ENCODE measurements around the gene CCDC88C.
"Not testable (repeated sequence)": the region's sequence is repeated elsewhere in the genome, so short reads cannot be mapped to it uniquely, and the experiment has no call there.

Gene CCDC88C

DNA sequence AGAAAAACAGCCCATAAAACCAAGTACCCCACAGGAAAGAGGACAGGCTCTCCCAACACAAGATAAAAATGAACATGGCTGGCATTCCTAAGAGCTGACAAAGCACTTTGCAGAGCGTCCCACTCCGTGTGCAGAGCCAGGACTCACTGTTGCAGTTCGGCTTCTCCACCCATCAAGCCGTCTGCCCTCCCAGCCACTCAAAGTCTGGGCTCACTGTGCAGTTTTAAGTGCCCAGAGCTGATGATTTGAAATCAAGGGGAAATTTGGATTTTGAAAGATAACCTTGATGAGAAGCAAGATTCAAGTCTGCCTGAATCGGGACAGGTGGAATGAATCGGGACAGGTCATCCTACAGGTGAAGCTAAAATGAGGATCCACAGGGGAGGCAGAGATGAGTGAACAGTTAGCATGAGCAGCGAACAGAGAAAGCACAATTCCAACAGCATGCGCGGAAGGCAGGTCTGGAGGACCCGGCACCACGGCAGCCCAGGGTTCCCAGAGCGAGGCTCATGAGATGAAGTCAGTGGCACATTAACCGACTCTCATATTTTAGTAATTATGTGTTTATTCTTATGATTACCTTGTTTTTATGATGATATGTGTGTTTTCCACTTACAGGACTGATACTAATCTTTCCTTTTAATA is 133.4 kb downstream of the CCDC88C start:
- DNase-seq: no peak

DNA sequence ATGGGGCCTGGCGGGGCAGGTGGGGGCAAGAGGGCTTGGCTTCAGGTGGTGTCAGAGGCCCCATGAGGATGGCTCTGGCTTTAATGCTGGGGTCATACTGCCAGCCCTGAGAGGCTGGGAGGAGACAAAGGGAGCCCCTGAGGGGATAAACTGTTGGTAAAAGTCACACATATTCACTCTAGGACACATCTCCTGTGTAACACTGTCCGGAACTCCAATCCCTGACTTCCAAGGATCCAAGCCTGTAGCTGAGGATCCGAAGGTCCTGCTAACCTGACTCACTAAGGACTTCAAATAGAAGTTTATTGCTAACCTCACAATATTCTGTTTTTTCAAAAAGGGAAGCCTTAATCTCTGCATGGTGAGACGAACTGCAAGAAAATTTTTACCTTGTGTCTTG is 134.0 kb downstream of the CCDC88C start:
- DNase-seq: no peak

GRCh38 chr14:91282954-91283645 is 134.5 kb downstream of the CCDC88C start:
- no peak for DNase-seq

GRCh38 chr14:91281346-91281745 is 136.3 kb downstream of the CCDC88C start:
- DNase-seq: no peak

DNA sequence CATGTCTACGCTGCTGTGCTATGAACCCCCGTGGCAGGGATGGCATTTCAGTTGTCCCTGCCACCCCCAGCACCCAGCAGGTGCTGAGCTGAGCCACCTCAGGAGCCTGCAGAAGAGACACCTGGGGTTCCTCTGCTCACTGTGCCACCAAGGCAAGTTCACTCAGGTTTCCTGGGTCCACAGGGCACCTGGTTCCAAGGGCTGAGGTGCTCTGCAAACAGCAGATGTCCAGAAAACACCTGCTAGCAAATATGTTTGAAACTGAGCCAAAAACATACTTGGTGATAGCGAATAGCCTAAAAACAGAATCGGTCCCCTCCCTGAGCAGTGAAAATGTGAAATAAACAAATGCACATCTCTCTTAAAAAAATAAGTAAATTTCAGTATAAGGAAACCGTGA is 137.5 kb downstream of the CCDC88C start:
- DNase-seq: no peak

GRCh38 chr14:91279354-91279753 is 138.3 kb downstream of the CCDC88C start:
- no peak for DNase-seq

DNA sequence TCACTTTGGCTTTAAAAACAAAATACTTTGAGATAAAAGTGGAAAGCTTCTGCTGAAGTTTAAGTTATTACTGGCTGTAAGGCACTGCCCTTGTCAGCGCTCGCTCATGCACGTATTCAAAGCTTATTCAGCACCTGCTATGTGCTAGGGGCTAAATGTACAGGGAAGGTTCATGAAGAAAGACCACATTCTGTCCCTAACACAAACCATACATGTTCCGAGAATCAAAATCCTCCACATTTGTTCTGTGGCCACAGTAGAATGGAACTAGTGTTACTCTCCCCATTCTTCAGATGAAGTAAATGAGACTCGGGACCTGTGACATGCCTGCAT is 139.3 kb downstream of the CCDC88C start:
- no peak for DNase-seq

GRCh38 chr14:91277546-91278382 is 139.9 kb downstream of the CCDC88C start:
- no peak for DNase-seq

- no peak for DNase-seq
Measured at GRCh38 chr14:91274796-91275195, 142.8 kb downstream of the CCDC88C start.

- no peak for DNase-seq
Measured at GRCh38 chr14:91273885-91274273, 143.7 kb downstream of the CCDC88C start.

- no peak for DNase-seq
Measured at GRCh38 chr14:91273273-91273884, 144.2 kb downstream of the CCDC88C start.

- no peak for DNase-seq
Measured at GRCh38 chr14:91272341-91273272, 145.0 kb downstream of the CCDC88C start.

GRCh38 chr14:91271639-91272038 is 146.0 kb downstream of the CCDC88C start:
- DNase-seq: no peak

DNA sequence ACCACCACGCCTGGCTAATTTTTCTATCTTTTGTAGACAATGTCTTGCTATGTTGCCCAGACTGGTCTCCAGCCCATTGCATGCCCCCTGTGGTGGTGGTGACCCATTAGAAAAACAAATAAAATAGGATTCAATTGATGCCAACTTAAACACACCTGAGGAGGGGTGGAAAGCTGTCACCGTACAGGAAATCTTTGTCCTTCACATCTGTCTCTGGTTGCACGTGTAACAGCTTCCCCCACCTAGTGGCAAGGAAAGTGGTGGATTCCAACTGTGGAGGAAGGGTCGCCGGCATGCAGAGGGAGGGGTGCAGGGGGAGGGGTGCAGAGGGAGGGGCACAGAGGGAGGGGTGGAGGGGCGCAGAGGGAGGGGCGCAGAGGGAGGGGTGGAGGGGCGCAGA is 147.0 kb downstream of the CCDC88C start:
- DNase-seq: no peak

DNA sequence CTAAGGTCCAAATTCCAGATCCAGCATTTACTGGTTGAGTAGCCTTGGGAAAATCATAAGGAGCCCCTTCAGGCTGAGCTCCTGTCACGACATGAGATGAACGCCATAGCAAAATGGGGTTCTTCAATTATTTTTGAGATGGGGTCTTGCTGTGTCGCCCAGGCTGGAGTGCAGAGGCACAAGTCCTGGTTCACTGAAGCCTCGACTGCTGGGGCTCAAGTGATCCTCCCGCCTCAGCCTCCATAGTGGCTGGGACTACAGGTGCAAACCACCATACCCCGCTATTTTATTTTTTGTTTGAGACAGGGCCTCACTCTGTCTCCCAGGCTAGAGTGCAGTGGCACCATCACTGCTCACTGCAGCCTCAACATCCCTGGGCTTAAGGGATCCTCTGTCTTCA is 147.4 kb downstream of the CCDC88C start:
- DNase-seq: no peak

DNA sequence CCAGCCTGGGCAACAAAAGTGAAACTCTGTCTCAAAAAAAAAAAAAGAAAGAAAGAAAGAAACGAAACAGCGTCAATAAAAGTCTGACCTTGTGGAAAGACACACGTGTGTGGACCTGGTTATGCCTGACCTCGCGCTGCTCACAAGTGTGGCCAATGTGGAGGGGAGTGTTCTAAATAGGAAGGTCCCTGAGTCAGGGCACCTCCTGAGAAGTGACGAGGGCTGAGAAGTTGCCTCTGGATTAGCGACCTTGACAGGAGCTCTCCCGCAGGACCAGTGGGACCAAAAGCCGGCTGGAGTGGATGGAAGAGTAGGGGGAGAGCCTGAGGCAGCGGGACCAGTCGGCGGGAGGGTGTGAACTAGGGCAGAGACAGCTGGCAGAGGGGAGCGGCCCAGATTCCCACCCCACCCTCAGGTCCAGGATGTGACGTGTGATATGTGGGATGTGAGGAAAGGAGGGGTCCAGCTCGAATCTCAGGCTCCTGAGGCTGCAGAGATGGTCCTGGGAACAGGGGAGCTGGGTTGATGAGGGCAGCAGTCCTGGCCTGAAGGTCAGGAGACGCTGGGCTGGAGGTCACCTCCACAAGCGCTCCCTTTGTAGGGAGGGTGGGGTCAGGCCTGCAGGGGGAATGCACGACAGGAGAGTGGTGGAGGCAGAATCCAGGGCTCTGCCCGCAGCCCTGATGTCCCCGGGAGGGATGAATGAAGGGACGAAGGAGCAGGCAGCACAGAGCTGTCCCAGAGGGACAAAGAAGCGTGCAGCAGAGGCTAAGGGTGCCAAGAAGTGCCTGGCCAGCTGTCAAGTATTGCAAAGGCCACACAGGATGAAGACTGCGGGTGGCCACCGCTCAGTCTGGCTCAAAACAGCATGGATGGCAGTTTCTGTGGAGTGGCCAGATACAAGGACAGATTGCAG is 148.3 kb downstream of the CCDC88C start:
- DNase-seq: no peak

DNA sequence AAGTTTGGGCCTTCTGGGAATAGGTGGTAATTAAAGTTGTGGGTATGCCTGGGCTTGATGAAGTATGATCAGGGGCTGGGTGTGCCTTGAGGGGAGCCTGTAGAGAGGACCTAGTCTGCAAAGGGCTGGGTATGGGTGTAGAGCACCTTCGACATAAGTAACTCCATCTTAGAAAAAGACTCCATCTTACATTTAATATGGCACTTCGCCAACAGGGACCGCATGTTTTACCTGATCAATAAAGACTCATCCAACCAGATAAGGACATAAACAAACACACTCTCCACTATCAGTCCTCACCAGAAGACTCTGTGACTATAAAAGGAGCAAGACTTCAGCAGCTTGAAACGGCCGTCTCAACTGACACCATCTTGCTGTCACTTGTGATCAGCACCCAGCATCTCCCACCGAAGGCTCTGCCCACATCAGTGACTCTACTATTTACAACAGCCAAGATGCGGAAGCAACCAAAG is 149.6 kb downstream of the CCDC88C start:
- no peak for DNase-seq

- DNase-seq: not testable (repeated sequence)
Measured at GRCh38 chr14:91266276-91266675, 151.3 kb downstream of the CCDC88C start.

GRCh38 chr14:91265404-91265803 is 152.2 kb downstream of the CCDC88C start:
- DNase-seq: no peak

GRCh38 chr14:91264151-91265150 is 153.2 kb downstream of the CCDC88C start:
- peak; percentile 28 for DNase-seq

Measured in activated naive CD4-positive, alpha-beta T cell treated with anti-CD3 and anti-CD28 coated beads, Interleukin-2, amount 50 U/mL, for 16 hours (primary cell).